ENCODE measurements around the gene IQSEC1. TPM values are rescaled to one million over a fixed set of nuclear protein-coding genes. Genes with fewer than 3 reads are reported as not detected.

The IQSEC1 gene
- polyA plus RNA-seq, 1 experiment, result 3.6 TPM

- Histone ChIP-seq H3K4me3 (ENCODE audit: low read depth, low read length) (no peak overlapping the region), H3K27me3 (ENCODE audit: control insufficient read depth, insufficient read depth, low read length) (peaks cover 14% of the 10 kb centered on the region), H3K9me3 (ENCODE audit: control insufficient read depth, insufficient read depth, low read length) (no peaks in the 10 kb centered on the region), H3K27ac (ENCODE audit: low read depth, low read length) (no peak overlapping the region)
- POLR2A ChIA-PET, result no interaction called here
- CTCF ChIA-PET, result interaction anchor here (0.5 to 4.4 kb wide), 53 partner anchors 9 to 566 kb away, joined by 3 to 136 read pairs (median 4); partner anchors contain the start of gene HDAC11
- peak; percentile 33 for DNase-seq (ENCODE audit: low read depth, low spot score)
- peak; percentile 91 for TF ChIP-seq CTCF (IDR thresholded peaks at IDR 0.05; ENCODE audit: low read depth, low read length)
Measured at GRCh38 chr3:13091898-13092611, 18.8 kb upstream of the IQSEC1 start.

DNA sequence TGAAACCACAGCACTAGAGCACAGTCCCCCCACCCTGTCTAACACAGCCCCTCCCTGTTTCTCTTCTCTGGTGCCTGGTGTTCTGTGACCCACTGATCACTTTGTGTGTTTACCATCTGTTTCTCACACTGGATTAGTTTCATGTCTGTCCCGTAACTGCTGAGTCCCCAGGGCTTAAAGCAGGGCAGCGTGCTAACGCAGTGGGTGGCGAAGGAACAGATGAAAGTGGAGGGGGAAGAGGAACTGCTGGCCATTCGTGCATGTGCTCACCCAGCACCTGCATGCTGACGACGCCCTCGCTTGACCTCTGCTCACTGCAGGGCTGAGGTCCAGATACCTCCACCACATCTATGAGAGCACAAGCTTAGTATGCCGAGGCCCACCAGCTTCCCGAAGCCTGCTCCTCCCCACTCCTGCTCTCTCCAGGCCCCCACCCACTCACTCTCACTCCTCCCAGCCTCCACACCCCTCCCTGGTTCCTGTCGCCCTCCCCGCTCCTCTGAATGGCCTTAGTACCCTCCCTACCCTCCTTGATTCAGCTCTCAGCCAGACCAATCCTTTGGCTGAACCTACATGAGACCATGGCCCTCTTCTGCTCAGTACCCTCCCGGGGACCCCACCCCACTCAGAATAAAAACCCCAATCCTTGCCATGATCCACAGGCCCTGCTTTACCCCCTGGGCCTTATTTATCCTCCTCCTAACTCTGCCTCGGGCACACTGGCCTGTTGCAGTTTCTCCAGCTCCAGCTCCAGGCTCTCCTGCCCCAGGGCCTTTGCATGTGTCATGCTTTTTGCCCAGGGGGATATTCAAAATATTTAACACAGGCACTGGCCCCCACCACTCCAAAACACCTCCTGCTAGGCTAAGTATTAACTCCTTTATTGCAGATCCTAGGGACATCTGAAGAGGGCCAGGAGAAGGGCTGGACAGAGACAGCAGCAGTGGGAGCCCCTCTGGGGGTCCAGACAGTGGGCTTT lies 15.1 kb upstream of the IQSEC1 start:
- Histone ChIP-seq H3K27me3 (ENCODE audit: control insufficient read depth, insufficient read depth, low read length) (peaks cover 27% of the 10 kb centered on the region), H3K4me3 (ENCODE audit: low read depth, low read length) (no peak overlapping the region), H3K9me3 (ENCODE audit: control insufficient read depth, insufficient read depth, low read length) (no peaks in the 10 kb centered on the region), H3K27ac (ENCODE audit: low read depth, low read length) (no peak overlapping the region)
- ChIA-PET CTCF (no interaction called here), POLR2A (no interaction called here)
- TF ChIP-seq CTCF (IDR thresholded peaks at IDR 0.05; ENCODE audit: low read depth, low read length), result no peak
- no peak for DNase-seq (ENCODE audit: low read depth, low spot score)

DNA sequence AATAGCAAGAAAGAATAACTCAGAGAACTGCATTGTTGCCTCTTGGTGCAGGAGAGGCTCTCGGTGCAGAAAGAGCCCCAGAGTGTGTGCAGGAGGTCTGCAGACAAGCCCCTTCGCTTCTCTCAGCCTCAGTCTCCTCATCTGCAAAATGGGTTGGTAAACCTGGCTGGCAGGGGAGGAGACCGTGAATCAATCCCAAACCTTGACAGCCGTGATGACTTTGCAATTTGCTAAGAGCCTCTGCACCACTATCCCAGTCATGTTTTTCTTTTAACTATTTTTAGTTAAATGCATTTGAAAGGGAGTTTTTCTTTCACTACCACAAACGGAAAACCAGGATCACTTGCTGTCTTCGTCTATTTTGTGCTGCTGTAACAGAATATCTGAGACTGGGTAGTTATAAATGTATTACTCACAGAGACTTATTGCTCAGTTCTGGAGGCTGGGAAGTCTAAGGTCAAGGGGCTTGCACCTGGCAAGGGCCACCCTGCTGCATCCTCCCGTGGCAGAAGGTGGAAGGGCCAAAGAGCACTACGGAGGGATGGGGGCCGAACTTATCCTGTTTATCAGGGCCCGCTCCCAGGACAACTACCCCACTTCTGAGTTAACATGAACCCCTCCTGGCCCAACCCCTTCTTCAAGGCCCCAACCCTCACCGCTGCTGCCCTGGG lies 14.2 kb upstream of the IQSEC1 start:
- DNase-seq (ENCODE audit: low read depth, low spot score), result no peak
- no peaks in the 10 kb centered on the region for H3K9me3 ChIP-seq (ENCODE audit: control insufficient read depth, insufficient read depth, low read length)
- H3K4me3 ChIP-seq (ENCODE audit: low read depth, low read length), result no peak overlapping the region
- POLR2A ChIA-PET, result no interaction called here
- H3K27ac ChIP-seq (ENCODE audit: low read depth, low read length), result no peak overlapping the region
- no peak for TF ChIP-seq CTCF (IDR thresholded peaks at IDR 0.05; ENCODE audit: low read depth, low read length)
- CTCF ChIA-PET, result no interaction called here
- peaks cover 25% of the 10 kb centered on the region for H3K27me3 ChIP-seq (ENCODE audit: control insufficient read depth, insufficient read depth, low read length)

DNA sequence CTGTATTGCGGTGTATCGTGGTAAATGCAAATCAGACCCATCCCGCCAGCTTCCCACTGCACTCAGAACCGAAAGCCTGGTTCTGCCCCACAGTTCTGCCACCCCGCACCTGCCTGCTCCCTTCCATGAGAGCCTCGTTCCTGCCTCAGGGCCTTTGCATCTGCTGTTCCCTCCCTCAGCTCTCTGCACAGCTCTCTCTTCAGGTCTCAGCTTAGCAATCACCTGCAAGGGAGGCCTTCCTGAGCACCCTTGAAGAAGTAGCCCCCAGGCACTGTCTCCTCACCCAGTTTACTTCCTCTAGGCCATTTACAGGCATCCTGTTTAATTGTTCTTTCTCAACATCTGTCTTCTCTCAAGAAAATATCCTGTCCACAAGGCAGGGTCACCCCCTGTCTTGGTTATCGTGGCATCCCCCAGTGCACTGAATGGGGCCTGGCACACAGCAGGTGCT lies 13.3 kb upstream of the IQSEC1 start:
- Histone ChIP-seq H3K9me3 (ENCODE audit: control insufficient read depth, insufficient read depth, low read length) (no peaks in the 10 kb centered on the region), H3K27ac (ENCODE audit: low read depth, low read length) (no peak overlapping the region), H3K27me3 (ENCODE audit: control insufficient read depth, insufficient read depth, low read length) (peaks cover 25% of the 10 kb centered on the region), H3K4me3 (ENCODE audit: low read depth, low read length) (no peak overlapping the region)
- TF ChIP-seq CTCF (IDR thresholded peaks at IDR 0.05; ENCODE audit: low read depth, low read length), result no peak
- DNase-seq (ENCODE audit: low read depth, low spot score), result no peak
- CTCF ChIA-PET, result no interaction called here
- POLR2A ChIA-PET, result no interaction called here

Measured in AG04450 (cell line).